Activated CD4-positive, CD25-positive, alpha-beta regulatory T cell treated with anti-CD3 and anti-CD28 coated beads, Interleukin-2, amount 50 U/mL, for 72 hours (primary cell): Measurements from ENCODE around the gene TPP1.

Experiments used
- DNase-seq: peaks from one replicate; pipeline ENCODE4 v3.0.0; 2021

Gene TPP1

GRCh38 chr11:6586434-6587359 lies 32.5 kb downstream of the TPP1 start:
- DNase-seq = no peak

GRCh38 chr11:6584528-6584927 lies 34.7 kb downstream of the TPP1 start:
- DNase-seq = no peak

GRCh38 chr11:6583584-6583983 lies 35.6 kb downstream of the TPP1 start:
- no peak for DNase-seq

- DNase-seq = no peak
Measured at GRCh38 chr11:6579681-6580080, 39.5 kb downstream of the TPP1 start.

GRCh38 chr11:6578134-6578533 lies 41.1 kb downstream of the TPP1 start:
- no peak for DNase-seq

GRCh38 chr11:6576471-6577373 lies 42.5 kb downstream of the TPP1 start:
- DNase-seq = no peak

- no peak for DNase-seq
Measured at GRCh38 chr11:6574816-6575715, 44.2 kb downstream of the TPP1 start.

GRCh38 chr11:6572215-6572614 lies 47.0 kb downstream of the TPP1 start:
- no peak for DNase-seq

- no peak for DNase-seq
Measured at GRCh38 chr11:6571434-6572008, 47.7 kb downstream of the TPP1 start.

GRCh38 chr11:6570691-6571427 lies 48.4 kb downstream of the TPP1 start:
- DNase-seq = no peak

GRCh38 chr11:6569706-6570105 lies 49.5 kb downstream of the TPP1 start:
- DNase-seq = no peak

GRCh38 chr11:6568191-6568918 lies 50.9 kb downstream of the TPP1 start:
- no peak for DNase-seq

- no peak for DNase-seq
Measured at GRCh38 chr11:6567371-6567745, 51.9 kb downstream of the TPP1 start.

GRCh38 chr11:6566704-6567370 lies 52.4 kb downstream of the TPP1 start:
- no peak for DNase-seq

GRCh38 chr11:6565988-6566703 lies 53.1 kb downstream of the TPP1 start:
- no peak for DNase-seq

- no peak for DNase-seq
Measured at GRCh38 chr11:6565325-6565724, 53.9 kb downstream of the TPP1 start.

- no peak for DNase-seq
Measured at GRCh38 chr11:6563667-6564066, 55.6 kb downstream of the TPP1 start.

GRCh38 chr11:6563121-6563619 lies 56.1 kb downstream of the TPP1 start:
- DNase-seq = no peak
